ENCODE measurements around the gene CBX4.

Gene CBX4

GRCh38 chr17:79839356-79840268 lies at the start of gene CBX4:
Gene CBX4, minus strand, starts transcription at chr17:79839440. Its CDS starts 189 bp downstream, at chr17:79839251.
- H3K4me3 ChIP-seq (replicated peaks in 1 of 2; ENCODE audit: low read depth in 2 of 2, low read length in 2 of 2), result peak within 1 kb of the TSS; percentile 75
- peak; percentile 90 to 96 for DNase-seq (ENCODE audit: low read depth in 2 of 2)
- TF ChIP-seq, protein P1, sequence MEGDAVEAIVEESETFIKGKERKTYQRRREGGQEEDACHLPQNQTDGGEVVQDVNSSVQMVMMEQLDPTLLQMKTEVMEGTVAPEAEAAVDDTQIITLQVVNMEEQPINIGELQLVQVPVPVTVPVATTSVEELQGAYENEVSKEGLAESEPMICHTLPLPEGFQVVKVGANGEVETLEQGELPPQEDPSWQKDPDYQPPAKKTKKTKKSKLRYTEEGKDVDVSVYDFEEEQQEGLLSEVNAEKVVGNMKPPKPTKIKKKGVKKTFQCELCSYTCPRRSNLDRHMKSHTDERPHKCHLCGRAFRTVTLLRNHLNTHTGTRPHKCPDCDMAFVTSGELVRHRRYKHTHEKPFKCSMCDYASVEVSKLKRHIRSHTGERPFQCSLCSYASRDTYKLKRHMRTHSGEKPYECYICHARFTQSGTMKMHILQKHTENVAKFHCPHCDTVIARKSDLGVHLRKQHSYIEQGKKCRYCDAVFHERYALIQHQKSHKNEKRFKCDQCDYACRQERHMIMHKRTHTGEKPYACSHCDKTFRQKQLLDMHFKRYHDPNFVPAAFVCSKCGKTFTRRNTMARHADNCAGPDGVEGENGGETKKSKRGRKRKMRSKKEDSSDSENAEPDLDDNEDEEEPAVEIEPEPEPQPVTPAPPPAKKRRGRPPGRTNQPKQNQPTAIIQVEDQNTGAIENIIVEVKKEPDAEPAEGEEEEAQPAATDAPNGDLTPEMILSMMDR (IDR thresholded peaks at IDR 0.05; ENCODE audit: low read depth, low read length), result peak; percentile 25

DNA sequence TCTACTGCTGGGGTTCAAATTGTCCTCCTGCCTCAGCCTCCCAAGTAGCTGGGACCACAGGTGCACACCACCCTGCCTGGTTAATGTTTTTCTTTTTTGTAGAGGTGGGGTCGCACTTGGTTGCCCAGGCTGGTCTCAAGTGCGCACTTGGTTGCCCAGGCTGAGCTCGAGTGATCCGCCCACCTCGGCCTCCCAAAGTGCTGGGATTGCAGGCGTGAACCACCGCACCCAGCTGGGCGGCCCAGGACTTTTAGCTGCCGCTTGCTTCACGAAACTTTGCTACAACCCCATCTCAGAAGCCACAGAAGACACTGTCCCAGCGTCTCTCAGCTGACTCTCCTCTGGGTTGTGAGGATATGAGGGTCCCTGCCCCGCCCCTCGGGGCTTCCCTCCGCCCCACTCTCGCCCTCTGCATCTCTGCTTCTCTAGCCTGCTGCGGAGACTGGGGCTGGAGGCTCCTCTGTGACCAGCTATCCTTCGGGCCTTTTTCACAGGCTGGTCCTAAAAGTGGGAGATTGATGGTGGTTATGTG lies 48.8 kb upstream of the CBX4 start:
- DNase-seq (ENCODE audit: low read depth in 2 of 2), result no peak
- no peak overlapping the region for H3K4me3 ChIP-seq (replicated peaks in 1 of 2; ENCODE audit: low read depth in 2 of 2, low read length in 2 of 2)
- TF ChIP-seq, protein P1 (IDR thresholded peaks at IDR 0.05; ENCODE audit: low read depth, low read length), result no peak

DNA sequence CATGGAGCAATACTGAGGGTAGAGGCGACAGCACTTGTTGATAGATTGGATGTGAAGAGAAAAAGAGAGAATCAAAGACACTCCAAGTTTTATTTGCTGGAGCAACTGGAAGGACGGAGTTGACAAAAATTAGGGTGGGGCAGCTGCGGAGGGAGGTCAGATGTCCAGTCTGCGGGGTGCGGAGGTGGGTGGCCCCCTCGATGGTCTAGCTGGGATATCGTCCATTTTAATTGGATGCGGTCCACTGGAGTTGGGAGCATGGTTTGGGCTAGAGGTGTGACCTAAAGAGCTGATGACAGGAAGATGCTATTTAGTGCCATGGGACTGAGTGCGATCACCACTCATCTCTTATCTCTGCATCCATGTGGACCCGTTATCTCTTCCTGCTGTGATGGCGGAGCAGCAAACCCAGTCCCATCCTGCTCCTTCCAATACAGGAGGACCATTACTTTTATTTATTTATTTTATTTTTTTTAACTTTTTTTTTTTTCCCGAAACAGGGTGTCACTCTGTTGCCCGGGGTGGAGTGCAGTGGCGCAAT lies 48.3 kb upstream of the CBX4 start:
- TF ChIP-seq, protein P1 (IDR thresholded peaks at IDR 0.05; ENCODE audit: low read depth, low read length), result no peak
- H3K4me3 ChIP-seq (replicated peaks in 1 of 2; ENCODE audit: low read depth in 2 of 2, low read length in 2 of 2), result no peak overlapping the region
- DNase-seq (ENCODE audit: low read depth in 2 of 2), result no peak

GRCh38 chr17:79883202-79883601 lies 44.0 kb upstream of the CBX4 start:
- TF ChIP-seq, protein P1 (IDR thresholded peaks at IDR 0.05; ENCODE audit: low read depth, low read length), result no peak
- no peak overlapping the region for H3K4me3 ChIP-seq (replicated peaks in 1 of 2; ENCODE audit: low read depth in 2 of 2, low read length in 2 of 2)
- no peak for DNase-seq (ENCODE audit: low read depth in 2 of 2)

GRCh38 chr17:79878329-79878947 lies 39.2 kb upstream of the CBX4 start:
- TF ChIP-seq, protein P1 (IDR thresholded peaks at IDR 0.05; ENCODE audit: low read depth, low read length), result no peak
- DNase-seq (ENCODE audit: low read depth in 2 of 2), result no peak
- no peak overlapping the region for H3K4me3 ChIP-seq (replicated peaks in 1 of 2; ENCODE audit: low read depth in 2 of 2, low read length in 2 of 2)

DNA sequence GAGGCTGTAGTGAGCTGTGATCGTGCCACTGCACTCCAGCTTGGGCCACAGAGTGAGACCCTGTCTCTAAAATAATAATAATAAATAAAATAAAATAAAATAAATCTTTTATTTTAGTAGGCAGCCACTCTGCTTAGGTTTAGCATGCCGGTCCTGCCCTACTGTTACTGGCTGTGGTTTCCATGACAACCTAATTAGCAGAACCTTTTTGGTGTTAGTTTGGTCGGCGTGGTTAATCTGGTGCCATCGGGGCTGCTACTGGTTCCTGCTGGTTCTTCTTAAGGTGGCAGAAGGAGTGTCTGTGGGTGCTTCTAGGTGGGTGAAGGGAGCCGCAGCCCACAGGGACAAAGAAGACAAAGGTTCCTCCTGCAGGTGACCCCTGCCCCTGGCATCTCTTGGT lies 37.8 kb upstream of the CBX4 start:
- TF ChIP-seq, protein P1 (IDR thresholded peaks at IDR 0.05; ENCODE audit: low read depth, low read length), result no peak
- DNase-seq (ENCODE audit: low read depth in 2 of 2), result no peak
- no peak overlapping the region for H3K4me3 ChIP-seq (replicated peaks in 1 of 2; ENCODE audit: low read depth in 2 of 2, low read length in 2 of 2)

Measured in cardiac fibroblast (primary cell).